NCI-H146 treated with DMSO at 0.1 percent for 48 hours (cell line): Measurements from ENCODE around the gene SFI1.
"Not testable (repeated sequence)": the region's sequence is repeated elsewhere in the genome, so short reads cannot be mapped to it uniquely, and the experiment has no call there.

Experiments
- DNase-seq: peaks from one replicate; lab custom pipeline; 2025; ENCODE audit not compliant: unreplicated experiment; lab: John Stamatoyannopoulos, UW

SFI1 gene

DNA sequence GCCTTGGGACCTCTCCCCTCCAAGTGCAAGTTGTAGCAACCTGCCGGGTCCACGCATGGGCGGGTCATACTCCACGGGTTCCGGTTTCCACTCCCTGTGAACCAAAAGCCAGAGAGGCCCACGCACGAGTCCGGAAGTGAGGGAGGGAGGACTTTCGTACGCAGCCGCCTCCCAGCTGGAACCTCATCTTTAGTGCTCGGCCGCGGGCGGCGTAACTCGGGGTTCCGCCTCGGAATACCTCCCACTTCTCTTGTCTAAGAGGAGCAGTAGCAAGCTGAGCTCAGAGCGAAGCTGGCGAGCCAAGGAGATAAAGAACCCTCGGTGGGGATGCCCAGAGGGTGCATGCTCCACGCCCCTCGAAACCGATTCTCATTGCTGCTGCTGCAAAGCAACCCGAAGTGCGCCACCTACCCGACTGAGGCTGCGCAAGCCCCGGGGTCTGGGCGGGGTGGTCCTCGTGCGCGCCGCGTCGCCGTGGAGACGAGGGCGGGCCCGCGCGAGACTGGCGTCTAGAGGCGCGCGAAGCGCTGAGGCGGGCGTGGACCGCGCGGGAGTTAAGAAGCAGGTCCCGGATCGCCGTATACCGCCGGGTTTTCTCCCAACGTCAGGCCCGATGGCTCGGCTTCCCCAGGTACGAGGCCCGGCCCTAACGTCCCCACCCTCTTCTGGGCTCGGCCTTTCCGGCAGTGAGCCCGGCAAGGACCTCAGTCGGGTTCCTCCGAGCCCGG is at the start of gene SFI1:
SFI1 (plus strand) TSS at position 530 of the 728 bp plus-strand sequence. CDS start 11,749 bp downstream, outside the sequence.
- DNase-seq: peak; percentile 73

DNA sequence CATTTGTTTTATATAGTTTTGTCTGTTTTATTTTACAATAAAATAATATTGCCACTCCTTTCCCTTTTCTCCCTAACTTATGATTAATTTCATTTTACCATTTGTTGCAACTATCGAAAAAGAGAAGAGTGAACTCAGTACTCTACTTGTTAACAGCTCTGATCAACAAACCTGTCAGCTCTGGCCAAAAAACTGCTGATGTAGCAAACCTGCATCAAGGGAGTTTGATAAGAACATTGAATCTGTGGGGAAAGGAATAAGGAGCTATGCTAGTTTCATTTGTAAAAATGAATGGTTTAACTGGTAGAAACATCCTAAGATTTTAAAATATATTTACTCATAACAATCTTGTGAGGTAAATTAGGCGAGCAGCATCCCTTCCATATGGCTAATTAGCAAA is 49.6 kb upstream of the SFI1 start:
- DNase-seq: no peak

DNA sequence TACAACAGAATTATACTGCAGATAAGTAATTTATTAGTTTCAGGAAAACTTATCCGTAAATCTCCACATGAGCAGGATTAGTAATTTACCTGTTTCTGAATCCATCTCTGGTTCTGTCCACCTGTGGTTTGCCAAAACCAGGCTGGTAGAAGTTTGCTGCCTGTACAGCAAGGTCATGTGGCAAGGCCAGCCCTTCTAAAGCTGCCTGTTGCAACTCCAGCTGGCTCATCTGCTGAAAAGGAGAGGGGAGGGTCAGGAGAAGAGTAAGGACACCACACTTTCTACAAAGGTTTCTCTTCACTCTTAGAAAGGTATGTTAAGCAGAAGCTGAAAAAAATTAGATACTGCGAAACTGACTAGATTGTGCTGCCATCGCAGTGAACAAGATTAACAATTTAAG is 49.0 kb upstream of the SFI1 start:
- DNase-seq: no peak

DNA sequence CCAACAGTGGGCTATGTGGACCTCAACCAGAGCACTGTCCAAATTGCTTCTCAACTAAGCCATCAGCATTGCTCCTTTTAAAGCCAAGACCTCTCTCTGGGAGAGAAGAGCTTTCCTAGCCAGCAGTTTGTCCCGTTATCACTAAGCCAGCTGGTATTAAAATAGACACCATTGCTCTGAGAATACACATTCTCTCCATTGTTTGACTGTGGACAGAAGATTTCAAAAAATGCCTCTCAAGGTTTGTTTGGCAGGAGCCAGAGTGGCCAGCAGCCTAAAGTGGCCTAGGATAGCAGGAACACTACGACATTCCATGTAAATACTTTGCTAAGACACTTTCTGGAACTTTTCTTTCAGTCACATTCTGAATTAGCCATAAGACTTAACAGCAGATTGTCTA is 48.0 kb upstream of the SFI1 start:
- DNase-seq: no peak

DNA sequence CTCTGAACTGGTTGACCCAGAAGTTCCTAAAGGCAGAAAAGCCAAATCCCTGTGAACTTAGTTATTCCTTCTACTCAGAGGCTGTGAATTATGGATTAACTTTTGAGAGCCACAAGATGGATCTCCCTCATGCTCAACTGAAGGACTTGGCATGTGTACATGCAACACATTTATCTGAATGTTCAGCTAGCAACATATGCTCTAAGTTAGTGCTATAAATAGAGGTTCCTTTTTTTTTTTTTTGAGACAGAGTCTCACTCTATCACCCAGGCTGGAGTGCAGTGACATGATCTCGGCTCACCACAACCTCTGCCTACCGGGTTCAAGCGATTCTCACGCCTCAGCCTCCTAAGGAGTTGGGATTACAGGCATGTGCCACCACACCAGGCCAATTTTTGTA is 46.8 kb upstream of the SFI1 start:
- no peak for DNase-seq

- DNase-seq: no peak
Measured at GRCh38 chr22:31451709-31452571, 44.4 kb upstream of the SFI1 start.

DNA sequence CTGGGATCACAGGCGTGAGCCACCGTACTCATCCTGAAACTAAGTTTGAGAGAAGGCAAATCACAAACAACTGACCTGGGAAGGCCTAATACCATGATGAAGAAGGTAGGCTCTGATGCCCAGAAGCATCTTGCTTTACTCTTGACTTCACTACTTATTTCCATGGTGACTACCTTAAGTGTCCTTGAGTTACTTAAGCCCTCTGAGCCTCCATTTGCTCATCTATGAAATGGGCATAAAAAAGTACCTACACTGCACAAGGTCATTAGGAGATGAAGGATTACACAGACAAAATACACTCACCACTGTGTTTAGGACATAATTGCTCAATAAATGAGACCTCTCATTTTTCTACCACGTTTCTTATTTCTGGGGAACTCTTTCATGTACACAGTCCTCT is 34.6 kb upstream of the SFI1 start:
- no peak for DNase-seq

DNA sequence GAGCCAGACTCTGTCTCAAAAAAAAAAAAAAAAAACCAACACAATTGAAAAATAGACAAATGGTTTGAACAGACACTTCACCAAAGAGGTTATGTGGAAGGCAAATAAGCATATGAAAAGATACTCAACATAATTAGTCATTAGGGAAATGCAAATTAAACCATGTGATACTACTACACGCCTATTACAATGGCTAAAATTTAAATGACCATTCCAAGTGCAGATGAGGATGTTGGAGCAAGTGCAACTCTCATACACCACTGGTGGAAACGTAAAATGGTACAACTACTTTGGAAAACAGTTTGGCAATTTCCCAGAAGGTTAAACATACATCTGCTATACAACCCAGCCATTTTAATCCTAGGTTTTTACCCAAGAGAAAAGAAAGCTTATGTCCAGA is 31.0 kb upstream of the SFI1 start:
- DNase-seq: no peak

DNA sequence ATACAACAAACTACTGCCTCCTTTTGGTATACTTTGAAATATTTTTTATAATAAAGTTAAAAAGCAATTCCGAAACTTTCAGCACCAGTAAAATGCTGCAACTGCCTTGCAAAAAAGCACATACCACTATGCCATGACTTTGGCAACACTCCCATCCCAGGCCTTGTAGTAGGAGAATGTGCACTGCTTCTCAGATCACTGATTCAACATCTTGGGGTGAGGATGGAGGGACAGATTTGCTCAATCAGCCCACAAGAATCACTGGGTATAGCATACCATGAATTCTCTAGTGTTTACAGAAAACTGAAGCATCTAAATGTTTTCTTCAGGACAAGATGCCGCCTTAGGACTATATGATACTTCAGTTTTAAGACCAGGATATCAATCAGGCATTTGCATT is 21.6 kb upstream of the SFI1 start:
- DNase-seq: no peak

DNA sequence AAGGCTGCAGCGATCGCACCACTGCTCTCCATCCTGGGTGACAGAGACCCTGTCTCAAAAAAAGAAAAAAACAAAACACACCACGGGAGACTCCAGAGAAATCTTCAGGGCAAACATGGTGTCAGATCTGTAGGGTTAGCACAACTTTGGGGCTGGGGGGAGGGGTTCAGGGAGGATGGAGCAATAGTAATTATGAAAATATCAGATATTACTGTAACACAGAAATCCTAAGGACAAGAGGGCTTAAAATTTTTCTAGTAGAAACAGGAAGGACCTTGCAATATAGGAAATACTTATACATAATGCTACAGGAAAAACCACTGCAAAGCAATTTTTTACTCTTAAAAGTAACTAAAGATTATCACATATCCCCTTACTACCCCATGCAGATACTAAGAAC is 20.5 kb upstream of the SFI1 start:
- DNase-seq: no peak

DNA sequence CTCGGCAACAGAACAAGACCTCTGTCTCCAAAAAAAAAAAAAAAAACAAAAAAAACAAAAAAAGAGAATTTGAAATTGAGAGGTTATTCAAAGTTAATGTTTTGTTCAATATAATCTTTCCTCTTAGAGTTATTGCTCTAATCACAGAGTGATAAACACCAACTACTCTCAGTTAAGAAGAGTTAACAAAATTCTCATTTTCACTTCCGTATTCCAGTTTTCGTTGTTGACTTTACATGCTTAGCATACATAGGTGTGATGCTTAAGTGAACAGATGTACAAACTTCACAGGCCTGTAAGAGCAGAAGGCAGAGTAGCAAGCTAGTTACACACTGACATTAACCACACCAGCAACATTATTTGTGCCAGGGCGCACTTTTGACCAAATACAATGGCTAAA is 19.0 kb upstream of the SFI1 start:
- no peak for DNase-seq

DNA sequence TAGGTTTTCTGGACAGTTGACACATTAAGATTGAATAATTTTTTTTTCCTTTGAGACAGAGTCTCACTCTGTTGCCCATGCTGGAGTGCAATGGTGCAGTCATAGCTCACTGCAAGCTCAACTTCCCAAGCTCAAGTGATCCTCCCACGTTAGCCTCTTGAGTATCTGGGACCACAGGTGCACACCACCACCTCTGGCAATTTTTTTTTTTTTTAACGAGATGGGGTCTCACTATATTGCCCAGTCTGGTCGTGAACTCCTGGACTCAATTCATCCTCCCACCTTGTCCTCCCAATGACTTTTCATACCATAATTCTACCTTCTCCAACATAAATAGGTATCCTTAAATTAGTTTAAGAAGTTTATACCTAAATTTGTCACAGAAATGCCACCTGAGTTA is 15.2 kb upstream of the SFI1 start:
- DNase-seq: no peak

GRCh38 chr22:31482470-31482869 is 13.9 kb upstream of the SFI1 start:
- DNase-seq: not testable (repeated sequence)

GRCh38 chr22:31486369-31486768 is 10.0 kb upstream of the SFI1 start:
- not testable (repeated sequence) for DNase-seq

DNA sequence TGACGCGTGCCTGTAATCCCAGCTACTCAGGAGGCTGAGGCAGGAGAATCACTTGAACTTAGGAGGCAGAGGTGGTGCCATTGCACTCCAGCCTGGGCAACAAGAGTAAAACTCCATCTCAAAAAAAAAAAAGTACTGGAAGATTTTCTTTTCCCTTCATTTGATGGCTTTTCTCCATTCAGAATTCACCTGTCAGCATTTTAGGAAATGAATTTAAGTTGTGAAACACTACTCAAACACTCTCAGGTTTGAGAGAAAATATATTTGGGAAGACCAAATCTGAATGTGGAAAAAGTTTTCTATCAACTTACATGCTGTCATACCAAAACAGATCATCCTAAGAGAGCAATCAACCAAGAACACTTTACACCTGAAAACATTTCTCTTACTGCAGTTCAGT is 9.4 kb upstream of the SFI1 start:
- DNase-seq: no peak

DNA sequence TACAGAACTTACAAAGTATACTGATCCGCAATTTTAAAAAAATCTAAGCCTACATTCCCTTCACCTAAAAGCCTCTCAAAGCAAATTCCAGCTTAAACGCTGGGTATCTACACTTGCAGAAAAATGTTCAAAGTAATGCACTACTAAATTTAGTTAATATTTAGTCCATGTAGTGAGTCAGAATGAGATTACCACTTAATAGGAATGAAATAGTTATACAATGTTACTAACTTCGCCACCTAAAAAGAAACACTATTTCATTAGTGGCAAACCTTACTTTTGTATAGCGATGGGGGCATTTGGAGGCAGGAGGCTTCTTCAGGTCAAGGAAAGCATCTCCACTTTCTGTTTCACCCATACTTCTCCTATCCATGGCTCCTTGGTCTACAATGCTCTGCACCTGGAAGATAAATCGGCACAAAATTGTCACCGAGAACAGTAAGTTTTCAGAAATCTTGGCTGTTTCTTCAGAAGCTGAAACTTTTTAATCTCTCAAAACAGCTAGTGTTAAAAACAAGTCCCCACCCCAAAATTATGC is 7.9 kb upstream of the SFI1 start:
- DNase-seq: no peak

DNA sequence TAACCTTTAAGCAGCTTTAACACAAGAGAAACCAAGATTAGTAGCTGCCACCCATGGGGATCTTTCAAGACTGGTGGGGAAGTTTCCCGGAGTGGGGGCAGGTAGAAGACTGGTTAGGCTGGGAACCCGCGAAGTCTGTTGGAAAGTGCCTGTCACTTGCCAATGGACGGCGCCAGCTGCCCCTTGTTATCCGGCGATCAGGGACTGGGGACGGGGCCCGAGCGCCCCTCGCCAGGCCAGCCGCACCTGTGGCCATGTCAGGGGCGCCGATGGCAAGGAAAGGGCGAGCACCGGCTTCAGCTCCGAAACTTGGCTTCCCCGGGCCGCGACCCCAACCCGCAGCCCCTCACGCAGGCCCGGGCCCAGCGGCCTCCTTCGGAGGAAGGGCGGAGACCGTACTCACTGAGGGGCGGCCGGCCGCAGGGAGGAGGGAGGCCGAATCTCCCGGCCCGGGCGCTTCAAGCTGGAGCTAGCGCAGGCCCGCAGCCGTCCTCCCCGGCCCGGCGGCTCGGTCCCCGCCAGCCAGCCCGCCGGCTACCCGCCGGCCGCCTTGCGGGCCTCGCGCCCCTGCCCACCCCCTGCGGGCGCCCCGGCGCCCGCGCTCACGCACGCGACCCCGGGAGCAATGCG is 7.2 kb upstream of the SFI1 start:
- DNase-seq: no peak

- DNase-seq: peak; percentile 26
Measured at GRCh38 chr22:31489632-31490495, 6.5 kb upstream of the SFI1 start, which contains the start of gene EIF4ENIF1. TSS of gene EIF4ENIF1 (minus strand) at chr22:31489842. CDS start at chr22:31488718, 1,124 bp downstream.

GRCh38 chr22:31490496-31490925 is 5.8 kb upstream of the SFI1 start:
- no peak for DNase-seq

GRCh38 chr22:31491218-31491962 is 4.9 kb upstream of the SFI1 start:
- DNase-seq: no peak
